Nephron (organoid): ENCODE data around the gene SDK2.
A peak's percentile ranks its signal among the peaks of the same experiment; 100 is the strongest.

Experiments
- H3K27ac Mint-ChIP-seq, 3 experiments: 2 replicates each; pipeline ENCODE4 v1.8.0; 2020; ENCODE audit warnings: mixed read lengths in 3 of 3, mild to moderate bottlenecking in 2 of 3, moderate library complexity in 1 of 3
- H3K27me3 Mint-ChIP-seq: 2 replicates; pipeline ENCODE4 v1.8.0; 2021; ENCODE audit warnings: low read depth, mild to moderate bottlenecking, moderate library complexity, mixed read lengths
- H3K36me3 Mint-ChIP-seq: 2 replicates; pipeline ENCODE4 v1.8.0; 2020; ENCODE audit warnings: low read depth, mixed read lengths
- H3K4me1 Mint-ChIP-seq: 2 replicates; pipeline ENCODE4 v1.8.0; 2020; ENCODE audit warnings: mixed read lengths
- H3K4me3 Mint-ChIP-seq, 3 experiments: 2 replicates each; pipeline ENCODE4 v1.8.0; 2020; ENCODE audit warnings: mild to moderate bottlenecking in 3 of 3, mixed read lengths in 3 of 3, moderate library complexity in 2 of 3
- H3K9me3 Mint-ChIP-seq: 2 replicates; pipeline ENCODE4 v1.8.0; 2020; ENCODE audit warnings: mixed read lengths
- TF ChIP-seq, protein P1 (sequence below), 3 experiments: fragments of 200-600 bp; sonication (generic); IDR thresholded peaks; one replicate each; pipeline ENCODE4 v1.5.0; 2021; ENCODE audit warnings: antibody characterized with exemption in 3 of 3; ENCODE audit not compliant: unreplicated experiment in 3 of 3

The SDK2 gene

DNA sequence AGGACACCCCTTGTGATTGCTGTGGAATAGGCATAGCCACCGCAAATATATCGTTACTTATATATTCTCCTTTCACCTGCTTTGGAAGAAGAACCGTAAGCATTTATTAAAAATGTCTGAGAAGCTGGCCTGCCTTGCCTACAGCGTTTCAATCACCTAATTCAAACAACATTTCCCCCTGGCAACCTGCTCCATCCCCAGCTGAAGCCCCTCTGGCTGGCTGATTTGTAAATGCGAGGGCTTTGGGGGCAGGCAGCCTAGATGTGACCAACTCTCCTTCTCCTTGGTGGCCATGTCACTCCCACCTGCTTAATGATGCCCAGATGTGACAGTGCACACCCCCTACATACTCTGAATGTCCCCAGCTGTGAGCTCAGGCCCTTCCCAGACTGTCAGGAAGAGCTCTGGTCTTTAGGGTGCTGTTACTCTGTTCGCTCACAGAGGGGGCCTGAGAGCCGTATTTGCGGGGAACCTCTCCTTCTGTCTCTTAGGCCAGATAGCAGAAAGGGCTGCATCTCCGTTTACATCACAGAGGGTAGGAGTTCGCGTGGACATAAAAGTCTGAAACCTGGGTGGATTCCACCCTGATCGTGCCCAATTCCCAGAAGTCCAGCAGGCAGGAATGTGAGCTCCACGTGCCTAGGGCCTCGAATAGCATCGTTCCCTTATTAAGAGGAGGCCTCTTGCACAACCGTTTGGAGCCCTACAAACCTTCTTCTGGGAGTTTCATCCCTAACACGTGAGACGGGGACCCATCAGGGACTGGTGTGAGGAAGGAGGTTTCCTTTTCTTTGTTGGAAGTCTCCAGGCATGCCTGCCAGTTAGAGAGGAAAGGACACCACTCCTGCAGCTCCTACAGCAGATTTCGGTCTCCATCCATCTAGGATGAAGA, 2.4 kb upstream of the SDK2 start:
- H3K27me3 Mint-ChIP-seq: peaks cover 51% of the 10 kb centered on the region
- peak overlapping the region; percentile 78 to 88 (median 84) for H3K4me3 Mint-ChIP-seq
- peaks cover 34% of the 10 kb centered on the region for H3K4me1 Mint-ChIP-seq
- H3K36me3 Mint-ChIP-seq: no peaks in the 10 kb centered on the region
- TF ChIP-seq, protein P1, sequence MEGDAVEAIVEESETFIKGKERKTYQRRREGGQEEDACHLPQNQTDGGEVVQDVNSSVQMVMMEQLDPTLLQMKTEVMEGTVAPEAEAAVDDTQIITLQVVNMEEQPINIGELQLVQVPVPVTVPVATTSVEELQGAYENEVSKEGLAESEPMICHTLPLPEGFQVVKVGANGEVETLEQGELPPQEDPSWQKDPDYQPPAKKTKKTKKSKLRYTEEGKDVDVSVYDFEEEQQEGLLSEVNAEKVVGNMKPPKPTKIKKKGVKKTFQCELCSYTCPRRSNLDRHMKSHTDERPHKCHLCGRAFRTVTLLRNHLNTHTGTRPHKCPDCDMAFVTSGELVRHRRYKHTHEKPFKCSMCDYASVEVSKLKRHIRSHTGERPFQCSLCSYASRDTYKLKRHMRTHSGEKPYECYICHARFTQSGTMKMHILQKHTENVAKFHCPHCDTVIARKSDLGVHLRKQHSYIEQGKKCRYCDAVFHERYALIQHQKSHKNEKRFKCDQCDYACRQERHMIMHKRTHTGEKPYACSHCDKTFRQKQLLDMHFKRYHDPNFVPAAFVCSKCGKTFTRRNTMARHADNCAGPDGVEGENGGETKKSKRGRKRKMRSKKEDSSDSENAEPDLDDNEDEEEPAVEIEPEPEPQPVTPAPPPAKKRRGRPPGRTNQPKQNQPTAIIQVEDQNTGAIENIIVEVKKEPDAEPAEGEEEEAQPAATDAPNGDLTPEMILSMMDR (IDR thresholded peaks at IDR 0.05; ENCODE audit: unreplicated experiment in 3 of 3): peak; percentile 39 to 49 (median 45)
- peak overlapping the region; percentile 10 to 86 (median 46) for H3K27ac Mint-ChIP-seq
- no peaks in the 10 kb centered on the region for H3K9me3 Mint-ChIP-seq

DNA sequence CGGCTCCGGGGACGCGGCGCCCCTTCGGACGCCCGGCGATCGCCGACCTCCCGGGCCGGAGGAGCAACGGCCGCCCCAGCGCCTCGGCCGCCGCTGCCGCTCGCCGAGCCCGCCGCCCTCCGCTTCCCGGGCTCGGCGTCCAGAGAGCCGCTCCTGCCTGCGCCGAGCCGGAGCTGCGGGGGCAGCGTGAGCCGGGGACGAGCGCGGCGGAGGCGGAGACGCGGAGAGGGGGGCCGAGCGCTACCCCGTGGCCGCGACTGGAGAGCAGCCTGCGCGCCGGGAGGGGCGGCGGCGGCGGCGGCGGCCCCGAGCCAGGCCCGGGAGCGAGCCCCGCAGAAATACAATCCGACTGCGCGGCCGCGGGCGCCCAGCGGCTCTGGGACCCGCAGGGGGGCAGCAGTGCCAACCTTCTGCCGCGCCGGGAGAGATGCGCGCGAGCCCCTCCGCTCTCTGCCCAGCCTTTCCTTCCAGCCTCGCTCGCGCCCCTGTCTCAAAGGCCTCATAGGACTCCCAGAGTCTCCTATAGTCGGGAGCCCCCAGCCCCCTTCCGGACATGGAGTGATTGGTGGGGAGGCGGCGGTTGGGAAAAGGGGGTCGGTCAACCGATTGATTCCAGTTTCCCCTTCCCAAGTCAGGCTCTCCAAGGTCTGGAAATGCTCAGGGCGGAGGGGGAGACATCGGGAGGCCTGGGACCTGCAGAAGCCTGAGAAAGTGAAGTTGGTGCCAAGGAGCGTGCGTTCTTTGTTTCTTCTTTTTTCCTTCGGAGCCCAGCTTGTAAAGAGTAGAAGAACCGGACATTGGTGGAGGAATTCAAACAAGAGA, 1.0 kb upstream of the SDK2 start:
- Mint-ChIP-seq H3K27me3 (peaks cover 61% of the 10 kb centered on the region), H3K9me3 (no peaks in the 10 kb centered on the region), H3K4me1 (peaks cover 48% of the 10 kb centered on the region), H3K4me3 (peak overlapping the region; percentile 78 to 88 (median 87)), H3K27ac (peak overlapping the region in 2 of 3 experiments; percentile 60 to 72), H3K36me3 (no peaks in the 10 kb centered on the region)
- TF ChIP-seq, protein P1 (IDR thresholded peaks at IDR 0.05; ENCODE audit: unreplicated experiment in 3 of 3): peak in 2 of 3 experiments; percentile 29 to 48

DNA sequence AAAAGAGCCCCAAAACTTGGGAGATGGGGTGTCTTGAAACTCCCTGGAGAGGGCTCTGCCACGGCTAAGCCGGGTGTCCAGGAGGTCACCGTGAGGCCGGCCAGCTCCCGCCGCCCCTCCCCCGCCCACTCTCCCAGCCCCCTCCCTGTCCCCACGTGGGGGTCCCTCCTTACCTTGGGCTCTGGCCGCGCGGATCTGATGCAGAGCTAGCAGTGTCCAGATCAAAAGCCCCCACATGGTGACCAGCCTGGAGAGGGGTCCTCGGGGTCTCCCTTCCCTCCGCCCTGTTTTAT, 447 bp downstream of the SDK2 start:
- H3K4me3 Mint-ChIP-seq: peak overlapping the region; percentile 94 to 95 (median 95)
- peak overlapping the region; percentile 50 to 77 (median 53) for H3K27ac Mint-ChIP-seq
- H3K9me3 Mint-ChIP-seq: no peaks in the 10 kb centered on the region
- peaks cover 58% of the 10 kb centered on the region for H3K4me1 Mint-ChIP-seq
- H3K27me3 Mint-ChIP-seq: peaks cover 52% of the 10 kb centered on the region
- TF ChIP-seq, protein P1 (IDR thresholded peaks at IDR 0.05; ENCODE audit: unreplicated experiment in 3 of 3): no peak
- no peaks in the 10 kb centered on the region for H3K36me3 Mint-ChIP-seq

DNA sequence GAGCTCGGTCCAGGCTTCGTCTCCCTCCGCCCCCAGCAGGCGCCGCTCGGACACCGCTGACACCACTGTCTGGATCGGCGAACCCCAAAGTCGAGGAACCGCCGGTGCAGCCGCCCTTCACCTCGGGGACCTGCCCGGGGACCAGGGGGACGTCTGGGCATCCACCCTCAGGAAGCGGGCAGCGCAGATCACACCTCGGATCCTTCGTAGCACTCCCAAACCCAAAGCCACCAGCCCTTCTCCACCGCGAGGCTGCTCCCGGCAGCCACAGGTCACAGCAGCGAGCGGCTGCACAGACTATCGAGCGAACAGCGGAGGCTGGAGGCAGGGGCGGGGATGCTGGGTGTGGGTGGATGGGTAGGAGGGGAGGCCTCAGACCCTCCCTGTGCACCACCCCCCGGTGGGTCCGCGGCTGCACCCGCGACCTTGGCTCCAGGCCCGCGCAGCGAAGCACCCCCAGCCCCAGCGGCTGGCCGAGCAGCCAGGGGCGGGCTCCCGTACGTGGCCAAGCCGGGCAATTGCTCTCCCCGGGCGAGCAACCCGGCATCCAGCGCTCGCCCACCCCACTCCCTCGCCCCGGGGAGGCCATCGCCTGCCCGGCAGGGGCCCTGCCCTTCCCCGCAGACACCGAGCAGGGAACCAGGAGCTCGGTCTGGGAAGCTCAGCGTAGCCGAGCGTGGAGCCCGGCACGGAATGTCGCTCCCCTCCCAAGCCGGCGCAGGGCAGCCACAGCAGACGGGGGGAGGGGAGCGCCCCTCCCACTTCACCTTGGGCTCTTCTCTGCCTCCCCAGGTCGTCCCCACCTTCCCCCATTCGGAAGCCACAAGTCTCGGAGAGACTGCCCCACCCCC, 1.0 kb downstream of the SDK2 start:
- Mint-ChIP-seq H3K4me3 (peak overlapping the region; percentile 94 to 95 (median 95)), H3K9me3 (no peaks in the 10 kb centered on the region), H3K27me3 (peaks cover 48% of the 10 kb centered on the region), H3K36me3 (no peaks in the 10 kb centered on the region), H3K27ac (peak overlapping the region in 1 of 3 experiments; percentile 65), H3K4me1 (peaks cover 62% of the 10 kb centered on the region)
- TF ChIP-seq, protein P1 (IDR thresholded peaks at IDR 0.05; ENCODE audit: unreplicated experiment in 3 of 3): peak in 1 of 3 experiments; percentile 26

DNA sequence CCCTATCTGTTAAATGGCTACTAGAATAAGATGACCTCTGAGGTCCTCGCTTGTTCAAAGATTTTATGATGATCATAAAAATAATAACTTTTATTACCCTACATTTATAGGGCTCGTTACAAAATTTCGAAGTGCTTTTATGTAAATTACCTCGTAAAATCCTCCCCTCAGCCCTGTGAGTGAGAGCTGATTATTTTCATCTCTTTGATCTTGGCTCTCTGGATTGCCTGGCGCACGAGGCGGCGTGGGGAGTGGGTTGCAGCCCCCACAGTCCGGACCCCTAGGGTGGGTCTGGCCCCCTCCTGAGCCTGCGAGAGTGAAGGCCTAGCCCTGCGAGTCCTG, 1.6 kb downstream of the SDK2 start:
- peaks cover 62% of the 10 kb centered on the region for H3K4me1 Mint-ChIP-seq
- H3K27ac Mint-ChIP-seq: peak overlapping the region in 1 of 3 experiments; percentile 65
- no peaks in the 10 kb centered on the region for H3K9me3 Mint-ChIP-seq
- H3K36me3 Mint-ChIP-seq: no peaks in the 10 kb centered on the region
- TF ChIP-seq, protein P1 (IDR thresholded peaks at IDR 0.05; ENCODE audit: unreplicated experiment in 3 of 3): no peak
- peak overlapping the region; percentile 92 to 95 (median 94) for H3K4me3 Mint-ChIP-seq
- H3K27me3 Mint-ChIP-seq: peaks cover 42% of the 10 kb centered on the region
